ENCODE data around the gene ADCY9. TPM values are rescaled to one million over a fixed set of nuclear protein-coding genes. Genes with fewer than 3 reads are reported as not detected.
"Not testable (repeated sequence)": the region's sequence is repeated elsewhere in the genome, so short reads cannot be mapped to it uniquely, and the experiment has no call there.

ADCY9 gene
- total RNA-seq, 4 donors from 2014 or later, result 19.0 to 32.7 (median 29.6) TPM

GRCh38 chr16:3951861-3952736 is 164.1 kb downstream of the ADCY9 start:
- peaks cover 0 to 50% (median 6%) of the 10 kb centered on the region in 4 donors for H3K4me1 ChIP-seq
- H3K27me3 ChIP-seq, result no peaks in the 10 kb centered on the region
- no peaks in the 10 kb centered on the region for H3K9me3 ChIP-seq
- no peak overlapping the region for H3K4me3 ChIP-seq
- DNase-seq (ENCODE audit: low spot score in 2 of 2), result peak in 1 of 2 donors; percentile 56
- WGBS, 2 donors, result 56 to 62% methylated on average over 10 to 12 of the region's 12 CpGs
- TF ChIP-seq EP300 (IDR thresholded peaks at IDR 0.05), result peak in 1 of 2 donors; percentile 59
- TF ChIP-seq POLR2A (IDR thresholded peaks at IDR 0.05), result no peak
- H3K27ac ChIP-seq, result peak overlapping the region in 2 of 4 donors; percentile 86 to 93
- H3K36me3 ChIP-seq, result no peaks in the 10 kb centered on the region

- H3K36me3 ChIP-seq; H3K9me3 ChIP-seq; H3K27me3 ChIP-seq; H3K4me3 ChIP-seq; DNase-seq (ENCODE audit: low spot score in 2 of 2): not testable (repeated sequence)
- 53 to 58% methylated on average over 5 of the region's 5 CpGs for WGBS, 2 donors
- Histone ChIP-seq H3K27ac (peak overlapping the region in 2 of 4 donors; percentile 86 to 93), H3K4me1 (peaks cover 0 to 50% (median 6%) of the 10 kb centered on the region in 4 donors)
These were observed 164.9 kb downstream of the ADCY9 start for GRCh38 chr16:3951380-3951779.

GRCh38 chr16:3950343-3951193 is 165.7 kb downstream of the ADCY9 start:
- Histone ChIP-seq H3K9me3 (no peaks in the 10 kb centered on the region), H3K4me1 (peaks cover 0 to 58% (median 6%) of the 10 kb centered on the region in 4 donors), H3K36me3 (no peaks in the 10 kb centered on the region), H3K27me3 (no peaks in the 10 kb centered on the region), H3K27ac (peak overlapping the region; percentile 57 to 93 (median 80)), H3K4me3 (peak overlapping the region in 2 of 4 donors; percentile 11 to 14)
- DNase-seq (ENCODE audit: low spot score in 2 of 2), result peak; percentile 87 to 93
- 33 to 38% methylated on average over 32 of the region's 32 CpGs for WGBS, 2 donors
- TF ChIP-seq EP300 (IDR thresholded peaks at IDR 0.05), result peak in 1 of 2 donors; percentile 87
- TF ChIP-seq CTCF (IDR thresholded peaks at IDR 0.05), result no peak

- 60 to 63% methylated on average over 9 of the region's 9 CpGs for WGBS, 2 donors
- peak overlapping the region; percentile 57 to 93 (median 80) for H3K27ac ChIP-seq
- H3K36me3 ChIP-seq, result no peaks in the 10 kb centered on the region
- peaks cover 0 to 58% (median 6%) of the 10 kb centered on the region in 4 donors for H3K4me1 ChIP-seq
- no peak for TF ChIP-seq POLR2A (IDR thresholded peaks at IDR 0.05)
- TF ChIP-seq CTCF (IDR thresholded peaks at IDR 0.05), result no peak
- no peak for TF ChIP-seq EP300 (IDR thresholded peaks at IDR 0.05)
- no peak for DNase-seq (ENCODE audit: low spot score in 2 of 2)
- H3K9me3 ChIP-seq, result no peaks in the 10 kb centered on the region
- H3K27me3 ChIP-seq, result no peaks in the 10 kb centered on the region
- H3K4me3 ChIP-seq, result peak overlapping the region in 1 of 4 donors; percentile 11
These were observed 166.3 kb downstream of the ADCY9 start for GRCh38 chr16:3949946-3950342.

GRCh38 chr16:3949287-3949686 is 167.0 kb downstream of the ADCY9 start:
- DNase-seq (ENCODE audit: low spot score in 2 of 2), result no peak
- Histone ChIP-seq H3K27ac (peak overlapping the region in 3 of 4 donors; percentile 73 to 93 (median 86)), H3K4me1 (peaks cover 0 to 56% (median 6%) of the 10 kb centered on the region in 4 donors), H3K36me3 (no peaks in the 10 kb centered on the region), H3K9me3 (no peaks in the 10 kb centered on the region), H3K27me3 (no peaks in the 10 kb centered on the region), H3K4me3 (peak overlapping the region in 1 of 4 donors; percentile 2)
- 39 to 50% methylated on average over 14 of the region's 14 CpGs for WGBS, 2 donors
- TF ChIP-seq CTCF (IDR thresholded peaks at IDR 0.05) (no peak), POLR2A (IDR thresholded peaks at IDR 0.05) (no peak), EP300 (IDR thresholded peaks at IDR 0.05) (no peak)

All from tibial nerve (tissue), 4 donors.